CD4-positive, alpha-beta T cell treated with Interleukin-2 at 100 ng/mL for 4 hours (primary cell): Measurements from ENCODE around the gene ADAP2.
"Not testable (repeated sequence)": the region's sequence is repeated elsewhere in the genome, so short reads cannot be mapped to it uniquely, and the experiment has no call there.

Source experiments
- DNase-seq: peaks from one replicate; pipeline ENCODE4 v3.0.0-alpha.2; 2020; ENCODE audit warnings: low spot score

The ADAP2 gene

GRCh38 chr17:30929861-30930260, 8.1 kb downstream of the ADAP2 start:
- not testable (repeated sequence) for DNase-seq

DNA sequence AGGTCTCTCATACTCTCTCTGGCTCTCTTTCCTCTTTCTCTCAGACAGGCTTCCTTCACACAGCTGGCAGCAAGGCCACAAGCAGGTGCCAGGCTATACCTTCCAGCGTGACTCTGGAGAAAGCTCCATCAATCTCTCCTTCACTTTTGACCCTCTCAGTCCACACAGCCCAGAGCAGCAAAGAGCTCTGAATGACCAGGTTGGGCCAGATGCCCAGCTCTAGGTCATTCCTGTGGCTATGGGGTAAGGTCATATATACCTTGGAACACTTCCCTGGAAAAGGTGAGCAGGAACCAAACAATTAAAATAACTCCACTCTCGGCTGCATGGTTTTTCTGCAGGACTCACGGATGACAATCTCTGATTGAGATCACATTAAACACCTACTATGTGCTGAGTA, 8.8 kb downstream of the ADAP2 start:
- no peak for DNase-seq

DNA sequence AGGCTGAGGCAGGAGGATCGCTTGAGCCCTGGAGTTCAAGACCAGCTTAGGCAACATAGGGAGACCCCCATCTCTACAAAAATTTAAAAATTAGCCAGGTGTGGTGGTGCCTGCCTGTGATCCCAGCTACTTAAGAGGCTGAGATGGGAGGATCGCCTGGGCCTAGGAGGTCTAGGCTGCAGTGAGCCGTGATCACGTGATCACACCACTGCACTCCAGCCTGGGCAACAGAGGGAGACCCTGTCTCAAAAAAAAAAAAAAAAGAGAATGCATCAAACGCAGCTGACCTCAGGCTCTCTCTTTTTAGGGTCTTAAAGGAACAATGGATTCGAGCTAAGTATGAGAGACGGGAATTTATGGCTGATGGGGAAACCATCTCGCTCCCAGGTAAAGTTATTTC, 9.8 kb downstream of the ADAP2 start:
- not testable (repeated sequence) for DNase-seq

DNA sequence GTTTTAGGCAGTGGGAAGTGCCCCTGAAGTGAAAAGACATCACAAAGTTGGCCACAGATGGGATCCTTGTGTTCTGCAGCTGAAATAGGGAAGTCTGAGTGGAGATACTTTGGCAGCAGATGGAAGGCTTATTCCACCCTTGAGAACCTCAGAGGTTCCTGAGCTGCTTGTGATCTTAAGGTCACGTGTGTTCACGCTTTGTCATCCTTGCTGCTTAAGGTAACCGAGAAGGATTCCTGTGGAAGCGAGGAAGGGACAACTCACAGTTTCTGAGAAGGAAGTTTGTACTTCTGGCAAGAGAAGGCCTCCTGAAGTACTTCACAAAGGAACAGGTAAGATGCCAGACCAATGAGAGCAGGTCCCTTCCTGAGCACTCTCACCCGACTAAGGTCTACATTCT, 12.2 kb downstream of the ADAP2 start:
- no peak for DNase-seq

DNA sequence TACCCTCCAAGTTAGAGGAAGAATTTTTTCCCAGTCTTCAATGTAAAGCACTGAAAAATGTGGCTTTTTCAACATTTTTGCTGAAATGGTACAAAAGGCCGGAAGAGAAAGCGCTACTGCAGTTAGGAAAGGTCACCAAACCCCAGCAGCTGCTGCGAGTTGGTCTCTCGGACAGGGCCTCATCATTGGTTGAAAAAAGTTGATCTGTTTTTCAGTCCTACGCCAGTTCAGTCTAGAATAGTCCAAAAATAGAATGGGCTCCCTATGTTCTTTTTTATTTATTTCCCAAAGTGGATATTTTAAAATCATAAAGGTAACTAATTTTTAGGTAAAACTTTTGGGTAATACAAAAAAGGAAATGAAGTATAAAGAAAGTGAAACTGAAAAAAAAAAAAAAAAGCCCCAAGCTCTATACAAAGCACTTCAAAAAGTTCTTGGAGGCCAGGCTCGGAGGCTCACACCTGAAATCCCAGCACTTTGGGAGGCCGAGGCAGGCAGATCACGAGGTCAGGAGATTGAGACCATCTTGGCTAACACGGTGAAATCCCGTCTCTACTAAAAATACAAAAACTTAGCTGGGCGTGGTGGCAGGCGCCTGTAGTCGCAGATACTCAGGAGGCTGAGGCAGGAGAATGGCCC, 17.4 kb downstream of the ADAP2 start:
- no peak for DNase-seq

DNA sequence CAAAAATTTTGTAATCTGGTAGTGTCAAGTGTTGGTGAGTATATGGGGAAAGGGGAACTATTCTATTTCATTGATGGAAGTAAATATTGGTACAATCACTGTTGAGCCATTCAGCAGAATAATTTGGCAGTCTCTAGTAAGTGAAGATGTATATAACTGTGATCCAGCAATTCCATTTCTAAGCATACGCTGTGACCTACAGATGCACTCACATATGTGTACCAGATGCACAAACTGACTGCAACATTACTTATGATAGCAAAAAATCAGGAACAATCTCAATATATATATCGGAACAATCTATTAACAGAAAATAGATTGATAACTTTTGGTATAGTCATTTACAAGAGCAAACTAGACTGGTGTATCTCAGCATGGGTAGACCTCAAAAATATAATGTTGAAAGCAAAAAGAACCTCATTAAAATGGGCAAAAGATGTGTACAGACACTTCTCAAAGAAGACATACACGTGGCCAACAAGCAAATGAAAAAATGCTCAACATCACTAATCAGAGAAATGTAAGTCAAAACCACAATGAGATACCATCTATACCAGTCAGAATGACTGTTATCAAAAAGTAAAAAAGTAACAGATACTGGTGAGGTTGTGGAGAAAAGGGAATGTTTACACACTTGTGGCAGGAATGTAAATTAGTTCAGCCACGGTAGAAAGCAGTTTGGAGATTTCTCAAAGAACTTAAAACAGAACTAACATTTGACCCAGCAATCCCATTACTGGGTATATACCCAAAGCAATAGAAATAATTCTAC, 20.7 kb downstream of the ADAP2 start:
- DNase-seq: no peak

DNA sequence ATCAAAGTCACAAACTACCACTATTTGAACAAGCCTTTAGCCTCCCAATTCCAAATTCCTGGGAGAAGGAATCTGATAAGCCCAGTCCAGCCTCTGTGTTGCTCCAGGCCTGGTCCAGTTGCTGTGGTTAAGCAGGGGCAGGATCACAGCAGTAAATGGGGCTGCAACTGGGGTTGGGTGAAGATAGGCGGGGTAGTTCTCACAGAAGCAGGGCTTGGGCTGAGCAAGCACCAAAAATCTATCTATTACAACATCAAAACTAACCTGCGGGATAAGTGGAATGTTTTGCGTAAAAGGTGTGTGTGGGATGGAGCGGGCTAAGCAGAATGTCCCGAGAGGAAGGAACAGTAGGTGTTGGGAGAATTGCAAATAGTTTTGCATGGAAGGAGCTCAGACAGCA, 26.1 kb downstream of the ADAP2 start:
- no peak for DNase-seq

GRCh38 chr17:30950189-30950588, 28.4 kb downstream of the ADAP2 start:
- DNase-seq: no peak

GRCh38 chr17:30950669-30951399, 29.1 kb downstream of the ADAP2 start:
- no peak for DNase-seq

- DNase-seq: no peak
These were observed 31.1 kb downstream of the ADAP2 start for GRCh38 chr17:30952638-30953393.

GRCh38 chr17:30954046-30954830, 32.5 kb downstream of the ADAP2 start:
- DNase-seq: no peak

GRCh38 chr17:30956764-30957374, 35.1 kb downstream of the ADAP2 start:
- DNase-seq: no peak

DNA sequence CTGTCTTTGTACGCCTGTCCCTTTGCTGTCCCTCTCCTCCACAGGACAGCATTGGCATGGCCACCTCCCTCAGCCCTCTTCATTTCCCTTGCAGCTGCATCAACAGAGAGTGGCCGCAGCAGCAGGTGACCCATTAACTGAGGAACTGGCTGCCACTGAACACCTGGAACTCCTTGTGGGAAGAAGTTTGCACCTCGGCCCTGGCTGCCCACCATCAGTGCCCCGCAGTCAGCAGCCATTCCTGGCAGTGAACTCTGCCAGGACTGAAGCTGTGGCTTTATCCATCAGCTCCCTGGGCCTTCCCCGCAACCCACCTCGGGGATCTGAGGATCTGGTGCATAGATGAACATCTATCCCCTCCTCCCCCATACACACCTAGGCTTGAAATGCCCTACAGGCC, 36.0 kb downstream of the ADAP2 start:
- DNase-seq: no peak

GRCh38 chr17:30958187-30958586, 36.4 kb downstream of the ADAP2 start:
- DNase-seq: no peak

- peak; percentile 23 for DNase-seq
These were observed 39.8 kb downstream of the ADAP2 start for GRCh38 chr17:30961209-30962188.

DNA sequence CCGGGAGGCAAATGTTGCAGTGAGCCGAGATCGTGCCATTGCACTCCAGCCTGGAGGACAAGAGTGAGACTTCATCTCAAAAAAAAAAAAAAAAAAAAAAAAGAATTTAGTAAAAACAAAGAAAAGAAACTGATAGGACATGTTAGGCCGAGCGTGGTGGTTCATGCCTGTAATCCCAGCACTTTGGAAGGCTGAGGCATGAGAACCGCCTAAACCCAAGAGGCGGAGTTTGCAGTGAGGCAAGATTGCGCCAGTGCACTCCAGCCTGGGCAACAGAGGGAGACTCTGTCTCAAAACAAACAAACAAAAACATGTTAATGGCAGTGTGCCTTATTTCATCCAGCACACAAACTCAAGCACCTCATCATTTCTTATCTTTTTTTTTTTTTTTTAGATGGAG, 42.6 kb downstream of the ADAP2 start:
- DNase-seq: not testable (repeated sequence)

- DNase-seq: no peak
These were observed 43.1 kb downstream of the ADAP2 start for GRCh38 chr17:30964876-30965275.

- DNase-seq: no peak
These were observed 43.9 kb downstream of the ADAP2 start for GRCh38 chr17:30965686-30966085.

- DNase-seq: not testable (repeated sequence)
These were observed 46.2 kb downstream of the ADAP2 start for GRCh38 chr17:30967911-30968310.
